Urinary bladder (tissue), 4 donors: Measurements from ENCODE around the gene RNF13. TPM values are rescaled to one million over a fixed set of nuclear protein-coding genes. Genes with fewer than 3 reads are reported as not detected.

ENCODE experiments used
- DNase-seq: peaks from one replicate; pipeline ENCODE4 v3.0.0-alpha.2; 2015; ENCODE audit errors: extremely low spot score
- H3K27ac ChIP-seq: one replicate; pipeline ENCODE4 v1.5.1; 2013; ENCODE audit warnings: low read depth, mild to moderate bottlenecking, moderate library complexity
- H3K36me3 ChIP-seq: one replicate; pipeline ENCODE4 v1.6.1; 2013; ENCODE audit warnings: mild to moderate bottlenecking, moderate library complexity; ENCODE audit not compliant: insufficient read depth
- H3K4me1 ChIP-seq: one replicate; pipeline ENCODE4 v1.6.1; 2013; ENCODE audit warnings: mild to moderate bottlenecking, moderate library complexity; ENCODE audit not compliant: insufficient read depth
- H3K4me3 ChIP-seq: one replicate; pipeline ENCODE4 v1.5.1; 2013; ENCODE audit warnings: low read depth, low read length
- WGBS: extraction: QIAGEN DNeasy Blood & Tissue Kit; methylation state at CpG from one replicate; pipeline ENCODE4 v1.1.7; 2013; 5-methylcytosine and 5-hydroxymethylcytosine counted together
- polyA plus RNA-seq: library from polyadenylated mRNA; stranded (reverse); fragments of 200-250 nt; gene quantifications from one replicate; pipeline ENCODE4 v1.2.3, GENCODE V29; 2013
- total RNA-seq: library from RNA; depleted of rRNA; stranded (reverse); fragments of >200 nt; gene quantifications from one replicate; pipeline ENCODE4 v1.2.3, GENCODE V29; 2014
- donor health status: healthy with polysubstance abuse.
- donor health status: healthy.

The RNF13 gene
- total and polyA plus RNA-seq, 2 donors = 74.8 to 162 TPM

DNA sequence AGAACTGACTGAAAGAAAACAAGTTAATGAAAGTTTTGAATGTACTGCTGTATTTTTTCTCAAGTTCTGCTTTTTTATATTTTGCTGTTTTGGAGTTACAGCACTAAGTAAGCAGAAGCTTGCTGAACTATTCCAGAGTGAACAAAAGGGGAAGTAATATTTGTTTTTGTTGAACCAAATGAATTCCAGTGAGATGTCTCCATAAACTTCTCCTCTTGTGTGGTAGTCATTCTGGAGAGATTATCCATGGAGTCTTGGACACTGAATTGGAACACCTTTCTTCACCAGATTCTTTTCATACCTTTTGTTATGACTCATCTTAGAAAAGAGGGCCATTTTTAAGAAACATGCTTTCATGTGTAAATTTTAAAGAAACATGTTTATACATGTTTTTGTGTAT is 29.4 kb upstream of the RNF13 start:
- DNase-seq = no peak
- no peaks in the 10 kb centered on the region for H3K36me3 ChIP-seq
- H3K27ac ChIP-seq = no peak overlapping the region
- H3K4me3 ChIP-seq = no peak overlapping the region
- no peaks in the 10 kb centered on the region for H3K4me1 ChIP-seq

DNA sequence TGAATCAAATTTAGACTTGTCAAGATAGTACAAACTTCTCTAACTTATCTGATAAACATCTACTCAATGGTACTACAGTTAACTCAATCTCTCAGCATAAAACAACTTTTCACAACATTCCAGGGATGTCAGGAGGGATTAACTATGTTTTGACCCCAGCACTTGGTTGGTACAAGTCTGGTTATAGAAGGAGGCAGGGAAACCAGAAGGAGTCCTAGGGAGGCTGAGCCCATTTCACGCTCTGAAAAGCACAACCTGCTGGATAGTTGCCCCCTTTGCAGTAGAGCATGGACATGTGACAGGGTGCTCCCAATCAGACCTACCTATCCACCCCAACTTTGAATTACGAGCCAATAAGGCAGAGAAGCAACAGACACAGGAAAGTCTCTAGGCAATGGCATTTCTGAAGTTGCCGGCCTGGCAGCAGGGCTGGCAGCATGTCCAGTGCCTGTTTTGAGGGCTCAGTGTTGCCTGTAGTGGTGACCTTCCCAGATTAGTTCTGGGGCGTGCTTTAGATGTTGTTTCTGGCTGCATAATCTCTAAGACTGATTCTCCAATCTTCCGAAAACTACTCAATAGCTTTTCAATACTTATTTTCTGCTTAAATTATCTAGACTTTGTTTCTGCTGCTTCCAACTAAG is 28.8 kb upstream of the RNF13 start:
- Histone ChIP-seq H3K36me3 (no peaks in the 10 kb centered on the region), H3K4me3 (no peak overlapping the region), H3K4me1 (no peaks in the 10 kb centered on the region), H3K27ac (no peak overlapping the region)
- WGBS = 87% methylated on average over 5 of the region's 5 CpGs
- no peak for DNase-seq

DNA sequence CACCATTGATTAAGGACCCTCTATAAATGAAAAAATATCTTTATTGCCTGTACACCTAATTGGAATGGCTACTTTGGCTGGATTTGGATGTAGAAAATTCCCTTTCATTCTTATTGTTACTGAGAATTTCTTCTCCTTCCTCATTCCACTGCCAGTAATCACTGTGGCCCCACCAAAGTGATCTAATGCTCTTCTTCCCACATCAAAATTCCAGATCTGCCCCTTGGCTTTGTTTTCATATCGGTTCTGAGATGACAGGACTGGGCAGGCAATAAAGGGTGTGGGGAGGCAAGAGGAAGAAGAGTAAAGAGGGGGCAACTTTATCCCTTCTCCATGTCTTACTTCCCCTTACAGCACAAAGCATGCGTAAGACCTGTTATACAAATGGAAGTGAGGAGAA is 22.7 kb upstream of the RNF13 start:
- no peak overlapping the region for H3K4me3 ChIP-seq
- no peak for DNase-seq
- H3K27ac ChIP-seq = no peak overlapping the region
- no peaks in the 10 kb centered on the region for H3K36me3 ChIP-seq
- no peaks in the 10 kb centered on the region for H3K4me1 ChIP-seq
- WGBS = 67% methylated on average over 2 of the region's 2 CpGs

DNA sequence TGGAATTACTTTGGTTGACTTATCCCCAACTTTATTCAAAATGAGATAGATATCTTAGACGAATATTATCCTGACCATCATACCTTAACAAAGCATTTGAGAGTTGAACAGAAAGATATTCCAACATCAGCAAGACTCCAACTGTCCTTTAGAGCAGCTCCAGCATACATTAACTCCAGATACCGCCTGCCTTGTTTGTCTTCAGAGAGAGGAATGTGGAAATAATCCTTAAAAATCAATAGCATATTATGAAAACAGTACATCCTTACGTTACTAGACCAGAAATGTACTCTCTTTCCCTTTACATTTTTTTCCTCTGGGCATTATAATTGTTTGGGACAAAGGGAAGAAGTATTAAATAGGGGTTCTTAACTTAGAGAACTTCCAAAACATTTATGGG is 22.3 kb upstream of the RNF13 start:
- Histone ChIP-seq H3K4me3 (no peak overlapping the region), H3K4me1 (no peaks in the 10 kb centered on the region), H3K27ac (no peak overlapping the region), H3K36me3 (no peaks in the 10 kb centered on the region)
- no peak for DNase-seq
- WGBS = 64% methylated on average over 3 of the region's 3 CpGs

DNA sequence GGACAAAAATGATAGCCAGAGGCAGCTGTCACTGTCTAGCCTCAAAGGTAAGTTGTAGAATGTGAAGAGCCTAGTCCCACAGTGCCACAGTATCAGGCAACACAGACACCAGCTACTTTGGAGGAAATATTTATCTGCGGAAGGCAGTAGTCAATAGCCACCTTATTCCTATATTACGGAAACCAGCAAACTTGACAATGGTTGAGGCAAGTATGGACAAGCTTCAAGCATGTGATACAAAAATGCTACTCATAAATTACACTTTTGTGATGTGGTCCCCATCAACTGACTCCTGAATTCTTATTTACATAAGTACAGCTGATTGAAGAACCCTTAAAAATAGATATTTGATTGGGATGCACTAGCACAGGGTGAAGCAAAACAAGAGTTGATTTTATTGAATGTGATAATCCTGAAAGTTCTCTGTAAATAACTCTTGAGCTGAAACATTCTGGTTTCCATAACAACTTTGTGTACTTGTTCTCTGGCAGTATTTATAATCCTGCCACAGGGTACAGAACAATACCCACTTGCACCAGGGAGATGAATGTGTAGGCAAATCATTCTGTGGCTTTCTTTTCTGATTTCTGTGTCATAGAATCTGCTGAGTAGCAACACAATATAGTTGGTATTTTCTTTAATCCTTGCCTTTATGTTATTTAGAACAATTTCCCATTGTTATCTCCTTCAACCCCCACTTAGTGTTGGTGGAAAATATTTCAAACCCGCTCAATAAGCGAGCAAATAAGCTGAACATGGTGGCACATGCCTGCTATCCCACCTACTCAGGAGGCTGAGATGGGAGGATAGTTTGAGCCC is 20.4 kb upstream of the RNF13 start, which contains the start of gene ANKUB1:
TSS of gene ANKUB1 (minus strand) at position 103 of the 819 bp plus-strand sequence. CDS start 188 bp downstream, outside the sequence.
- H3K36me3 ChIP-seq = no peaks in the 10 kb centered on the region
- 87% methylated on average over 4 of the region's 4 CpGs for WGBS

DNA sequence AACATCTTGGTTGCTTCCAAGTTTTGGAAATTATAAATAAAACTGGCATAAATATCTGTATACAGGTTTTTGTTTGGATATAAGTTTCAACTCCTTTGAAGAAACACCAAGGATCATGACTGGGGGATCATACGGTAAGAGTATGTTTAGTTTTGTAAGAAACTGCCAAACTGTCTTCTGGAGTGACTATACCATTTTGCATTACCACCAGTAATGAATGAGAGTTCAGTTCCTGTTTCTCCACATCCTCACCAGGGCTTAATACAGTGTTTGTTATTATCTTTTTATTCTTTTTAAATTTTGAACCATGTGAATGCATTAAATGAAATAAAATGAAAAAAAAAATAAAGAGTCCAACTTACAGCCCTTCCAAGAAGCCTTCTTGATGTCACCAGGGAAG is 17.0 kb upstream of the RNF13 start:
- no peak overlapping the region for H3K4me3 ChIP-seq
- H3K36me3 ChIP-seq = no peaks in the 10 kb centered on the region
- 70% methylated on average over 1 of the region's 1 CpG for WGBS
- no peak for DNase-seq
- H3K27ac ChIP-seq = no peak overlapping the region
- no peaks in the 10 kb centered on the region for H3K4me1 ChIP-seq

More for the DNA sequence above, 20.4 kb upstream of the RNF13 start, which contains the start of gene ANKUB1:
- Histone ChIP-seq H3K4me1 (no peaks in the 10 kb centered on the region), H3K27ac (no peak within 1 kb of the TSS), H3K4me3 (no peak within 1 kb of the TSS)
- no peak for DNase-seq

DNA sequence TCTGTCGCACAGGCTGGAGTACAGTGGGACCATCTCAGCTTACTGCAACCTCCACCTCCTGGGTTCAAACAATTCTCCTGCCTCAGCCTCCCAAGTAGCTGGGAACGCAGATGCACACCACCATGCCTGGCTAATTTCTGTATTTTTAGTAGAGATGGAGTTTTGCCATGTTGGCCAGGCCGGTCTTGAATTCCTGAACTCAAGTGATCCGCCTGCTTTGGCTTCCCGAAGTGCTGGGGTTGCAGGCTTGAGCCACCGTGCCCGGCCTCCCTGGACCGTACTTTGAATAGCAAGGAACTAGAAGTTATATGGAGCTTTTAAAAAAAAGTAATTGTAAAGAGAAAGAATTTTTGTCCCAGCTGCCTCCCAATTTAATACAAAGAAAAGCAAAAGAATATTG is 12.3 kb upstream of the RNF13 start:
- WGBS = 88% methylated on average over 8 of the region's 8 CpGs
- no peaks in the 10 kb centered on the region for H3K36me3 ChIP-seq
- H3K4me1 ChIP-seq = no peaks in the 10 kb centered on the region
- no peak overlapping the region for H3K27ac ChIP-seq
- no peak overlapping the region for H3K4me3 ChIP-seq
- no peak for DNase-seq

DNA sequence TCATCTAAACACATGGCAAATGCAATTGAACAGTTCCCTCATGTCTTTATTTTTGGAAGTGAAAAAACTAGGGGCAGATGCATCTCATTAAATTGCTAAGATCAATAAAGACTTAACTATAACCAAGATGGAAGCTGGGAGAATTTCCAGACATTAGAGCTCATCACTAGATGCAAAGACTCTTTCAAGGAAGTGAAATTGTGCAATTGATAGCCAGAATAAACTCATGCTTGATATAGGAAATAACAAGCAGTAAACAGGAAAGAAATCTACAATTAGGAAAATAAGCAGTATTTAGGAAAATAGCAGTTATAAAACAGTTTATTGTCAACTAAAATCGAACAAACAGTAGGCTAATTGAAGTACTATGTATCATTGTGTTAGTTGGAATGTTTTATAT is 11.8 kb upstream of the RNF13 start:
- Histone ChIP-seq H3K27ac (no peak overlapping the region), H3K4me3 (no peak overlapping the region), H3K4me1 (no peaks in the 10 kb centered on the region), H3K36me3 (no peaks in the 10 kb centered on the region)
- DNase-seq = no peak
- 63% methylated on average over 1 of the region's 1 CpG for WGBS

DNA sequence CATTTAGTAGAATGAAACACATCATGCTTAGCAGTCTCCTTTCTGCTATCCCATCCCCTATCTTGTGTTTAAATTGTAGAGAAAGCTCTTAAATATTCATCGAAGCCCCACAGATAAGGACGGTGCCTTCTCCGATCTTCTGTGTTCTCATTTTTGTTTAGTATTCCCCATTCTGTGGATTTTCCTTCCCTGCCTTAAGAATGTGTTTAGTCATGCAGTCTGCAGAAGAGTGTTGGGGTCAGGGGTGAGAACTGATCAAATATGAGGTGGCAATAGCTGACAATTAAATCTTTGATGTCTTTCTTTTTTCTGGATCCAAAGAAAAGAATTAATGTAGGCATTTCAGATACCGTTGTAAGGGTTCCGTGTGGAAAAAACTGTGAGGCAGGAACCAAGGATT is 11.4 kb upstream of the RNF13 start:
- Histone ChIP-seq H3K4me1 (no peaks in the 10 kb centered on the region), H3K4me3 (no peak overlapping the region), H3K36me3 (no peaks in the 10 kb centered on the region), H3K27ac (no peak overlapping the region)
- DNase-seq = no peak
- WGBS = 37% methylated on average over 5 of the region's 5 CpGs

DNA sequence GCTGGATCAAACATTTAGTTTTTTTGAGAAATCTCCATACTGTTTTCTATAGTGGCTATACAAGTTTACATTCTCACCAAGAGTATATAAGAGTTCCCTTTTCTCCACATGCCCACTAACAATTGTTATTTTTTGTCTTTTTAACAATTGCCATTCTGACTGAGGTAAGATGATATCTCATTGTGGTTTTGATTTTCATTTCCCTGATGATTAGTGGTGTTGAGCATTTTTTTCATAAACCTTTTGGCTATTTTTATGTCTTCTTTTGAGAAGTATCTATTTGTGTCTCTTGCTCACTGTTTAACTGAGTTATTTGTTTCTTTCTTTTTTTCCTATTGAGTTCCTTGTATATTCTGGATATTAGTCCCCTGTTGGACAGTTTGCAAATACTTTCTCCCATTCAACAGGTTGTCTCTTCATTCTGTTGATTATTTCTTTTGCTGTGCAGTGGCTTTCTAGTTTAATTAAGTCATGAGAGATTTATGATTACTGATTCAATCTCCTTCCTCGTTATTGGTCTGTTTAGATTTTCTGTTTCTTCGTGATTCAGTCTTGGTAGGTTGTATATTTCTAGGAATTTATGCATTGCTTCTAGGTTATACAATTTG is 6.7 kb upstream of the RNF13 start:
- 46% methylated on average over 2 of the region's 2 CpGs for WGBS
- Histone ChIP-seq H3K4me1 (no peaks in the 10 kb centered on the region), H3K27ac (no peak overlapping the region), H3K4me3 (no peak overlapping the region), H3K36me3 (no peaks in the 10 kb centered on the region)
- no peak for DNase-seq

DNA sequence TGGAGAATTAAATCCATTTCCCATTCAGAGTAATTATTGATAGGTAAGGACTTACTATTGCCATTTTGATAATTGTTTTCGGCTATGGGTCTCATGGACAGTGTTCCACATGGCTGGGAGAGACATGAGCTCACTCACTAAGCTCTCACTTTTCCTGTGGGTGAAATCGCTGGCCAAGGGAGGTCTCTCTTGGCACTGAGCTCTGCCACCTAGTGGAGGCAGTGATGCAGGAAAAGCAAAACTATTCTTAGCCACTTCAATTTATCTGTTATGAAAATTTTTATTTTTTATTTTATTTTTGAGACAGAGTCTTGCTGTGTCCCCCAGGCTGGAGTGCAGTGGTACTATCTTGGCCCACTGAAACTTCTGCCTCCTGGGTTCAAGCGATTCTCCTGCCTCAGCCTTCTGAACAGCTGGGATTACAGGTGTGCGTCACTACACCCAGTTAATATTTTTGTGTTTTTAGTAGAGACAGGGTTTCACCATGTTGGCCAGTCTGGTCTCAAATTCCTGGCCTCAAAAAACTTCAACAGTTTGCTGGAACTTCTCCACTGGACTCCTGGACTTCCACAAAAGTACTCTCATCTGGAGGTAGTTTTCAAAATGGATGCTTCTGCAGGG is 4.7 kb upstream of the RNF13 start:
- no peak overlapping the region for H3K27ac ChIP-seq
- WGBS = 29% methylated on average over 4 of the region's 4 CpGs
- no peak for DNase-seq
- H3K4me1 ChIP-seq = no peaks in the 10 kb centered on the region
- H3K36me3 ChIP-seq = no peaks in the 10 kb centered on the region
- H3K4me3 ChIP-seq = no peak overlapping the region

DNA sequence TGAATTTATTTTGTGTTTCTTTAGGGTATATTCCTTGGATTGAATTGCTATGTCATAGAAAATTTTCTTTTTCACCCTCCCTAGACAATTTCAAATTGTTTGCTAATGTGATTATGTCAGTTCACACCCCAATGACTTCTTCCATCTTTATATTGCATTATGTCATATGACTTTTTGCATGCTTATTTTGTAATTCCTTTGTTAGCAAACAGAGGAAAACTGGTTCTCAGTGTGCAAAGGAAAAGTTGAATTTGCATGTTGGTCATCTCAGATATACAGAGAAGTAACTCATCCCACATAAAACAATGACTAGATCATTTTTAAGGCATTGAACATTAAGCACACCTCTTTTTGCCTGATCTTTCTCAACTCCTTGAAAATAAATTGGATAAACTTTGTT is 3.3 kb upstream of the RNF13 start:
- no peak for DNase-seq
- Histone ChIP-seq H3K4me3 (no peak overlapping the region), H3K27ac (no peak overlapping the region), H3K4me1 (no peaks in the 10 kb centered on the region), H3K36me3 (no peaks in the 10 kb centered on the region)

DNA sequence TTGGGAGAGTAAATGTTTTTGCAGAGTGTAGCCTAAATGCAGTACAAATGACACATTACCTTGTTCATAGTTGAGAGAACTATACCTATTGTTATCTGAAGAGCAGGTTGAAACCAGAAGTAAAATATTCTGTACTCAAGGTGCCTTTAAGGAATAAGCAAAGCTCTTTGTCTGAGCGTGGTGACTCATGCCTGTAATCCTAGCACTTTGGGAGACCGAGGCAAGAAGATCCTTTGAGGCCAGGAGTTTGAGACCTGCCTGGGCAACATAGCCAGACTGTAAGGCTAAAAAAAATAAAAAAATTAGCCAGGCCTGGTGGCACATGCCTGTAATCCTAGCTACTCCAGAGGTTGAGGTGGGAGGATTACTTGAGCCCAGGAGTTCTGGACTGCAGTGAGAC is 2.2 kb upstream of the RNF13 start:
- no peak for DNase-seq
- Histone ChIP-seq H3K4me1 (no peaks in the 10 kb centered on the region), H3K27ac (no peak overlapping the region), H3K4me3 (no peak overlapping the region), H3K36me3 (no peaks in the 10 kb centered on the region)
- 89% methylated on average over 2 of the region's 2 CpGs for WGBS

DNA sequence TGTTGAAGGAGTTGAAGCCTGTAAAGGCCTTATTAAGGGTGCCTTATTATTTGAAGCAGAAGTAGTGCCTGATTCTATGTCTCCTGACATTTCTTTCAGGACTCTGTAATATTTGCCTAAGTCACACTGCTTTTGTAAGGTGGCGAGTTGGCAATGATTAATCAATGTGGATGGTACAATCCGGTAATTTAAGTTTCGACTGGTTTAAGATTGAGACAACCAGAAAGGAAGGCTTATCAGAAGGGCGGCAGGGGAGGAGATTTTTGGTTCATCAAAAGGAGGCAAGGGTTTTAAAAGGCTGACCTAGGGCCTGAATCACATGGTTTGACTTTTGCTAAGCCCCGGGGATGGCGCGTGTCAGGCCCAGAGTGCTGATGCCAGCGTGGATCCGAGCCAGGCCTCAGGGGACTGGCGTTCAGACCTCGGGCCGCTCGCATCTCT is 830 bp upstream of the RNF13 start:
- H3K36me3 ChIP-seq = no peaks in the 10 kb centered on the region
- H3K27ac ChIP-seq = peak overlapping the region; percentile 98
- WGBS = 22% methylated on average over 13 of the region's 13 CpGs
- DNase-seq = no peak
- peak overlapping the region; percentile 63 for H3K4me3 ChIP-seq
- no peaks in the 10 kb centered on the region for H3K4me1 ChIP-seq
